SK-N-SH (cell line): Measurements from ENCODE around the gene NCK1. TPM values are rescaled to one million over a fixed set of nuclear protein-coding genes. Genes with fewer than 3 reads are reported as not detected.
"Not testable (repeated sequence)": the region's sequence is repeated elsewhere in the genome, so short reads cannot be mapped to it uniquely, and the experiment has no call there.

Experiments
- CTCF ChIA-PET: fragments of 300-600, 350-600 bp; formaldehyde crosslinking; extraction: SDS; loops from one replicate; lab custom pipeline; 2021; lab: Yijun Ruan, JAX
- POLR2A ChIA-PET: fragments of 350-600 bp; sonication (Branson Sonifier 250); formaldehyde crosslinking; extraction: SDS; loops from one replicate; lab custom pipeline; 2020; ENCODE audit warnings: antibody characterized with exemption, inconsistent platforms; lab: Yijun Ruan, JAX
- DNase-seq: peaks from one replicate; pipeline ENCODE4 v3.0.0; 2012
- H2AFZ ChIP-seq: fragments of 200-600 bp; sonication (generic); 2 replicates; pipeline ENCODE4 v1.8.1; 2016; ENCODE audit warnings: antibody characterized with exemption, mild to moderate bottlenecking, low read depth
- H3F3A ChIP-seq: fragments of 200-600 bp; sonication (generic); replicated peaks from 2 replicates; pipeline ENCODE3; 2016; ENCODE audit warnings: antibody characterized with exemption, mild to moderate bottlenecking; ENCODE audit not compliant: insufficient read depth
- H3K27ac ChIP-seq, 2 experiments: fragments of 200-500 bp in 1 of 2; fragments of 200-600 bp in 1 of 2; sonication (Bioruptor generic) in 1 of 2; sonication (generic), shearing (Covaris generic) in 1 of 2; 2 replicates each; pipeline versions ENCODE4 v1.5.1 to v1.6.1; 2014 to 2016; ENCODE audit warnings: low read depth in 2 of 2, inconsistent platforms in 1 of 2, low read length in 1 of 2, mild to moderate bottlenecking in 1 of 2, mixed read lengths in 1 of 2
- H3K27me3 ChIP-seq: fragments of 200-600 bp; sonication (generic), shearing (Covaris generic); 2 replicates; pipeline ENCODE4 v1.6.1; 2016; ENCODE audit warnings: mixed run types; ENCODE audit not compliant: insufficient read depth
- H3K36me3 ChIP-seq, 2 experiments: fragments of 200-500 bp in 1 of 2; fragments of 200-600 bp in 1 of 2; sonication (Bioruptor generic) in 1 of 2; sonication (generic) in 1 of 2; replicated peaks in 1 of 2; 2 replicates each; pipeline versions ENCODE3 to v1.5.1; 2014 to 2016; ENCODE audit warnings: low read length in 1 of 2, mild to moderate bottlenecking in 1 of 2; ENCODE audit not compliant: insufficient read depth in 2 of 2, control insufficient read depth in 1 of 2
- H3K4me1 ChIP-seq, 2 experiments: fragments of 200-500 bp in 1 of 2; fragments of 200-600 bp in 1 of 2; sonication (Bioruptor generic) in 1 of 2; sonication (generic), shearing (Covaris generic) in 1 of 2; 2 replicates each; pipeline versions ENCODE4 v1.5.1 to v1.6.1; 2014 to 2016; ENCODE audit warnings: low read depth in 1 of 2, low read length in 1 of 2, mixed run types in 1 of 2; ENCODE audit not compliant: insufficient read depth in 2 of 2, control insufficient read depth in 1 of 2
- H3K4me2 ChIP-seq: fragments of 200-600 bp; sonication (generic), shearing (Covaris generic); 2 replicates; pipeline ENCODE4 v1.6.1; 2017; ENCODE audit warnings: mixed run types
- H3K4me3 ChIP-seq, 2 experiments: fragments of 200-500 bp in 1 of 2; fragments of 200-600 bp in 1 of 2; sonication (Bioruptor generic) in 1 of 2; sonication (generic), shearing (Covaris generic) in 1 of 2; 2 replicates each; pipeline versions ENCODE4 v1.5.1 to v1.8.1; 2014 to 2016; ENCODE audit warnings: low read depth in 2 of 2, inconsistent platforms in 1 of 2, low read length in 1 of 2, mild to moderate bottlenecking in 1 of 2, mixed read lengths in 1 of 2, moderate library complexity in 1 of 2
- H3K79me2 ChIP-seq: fragments of 200-600 bp; sonication (generic); 2 replicates; pipeline ENCODE4 v1.8.1; 2017; ENCODE audit warnings: mild to moderate bottlenecking; ENCODE audit not compliant: insufficient read depth
- H3K9ac ChIP-seq: fragments of 200-600 bp; sonication (generic); 2 replicates; pipeline ENCODE4 v1.6.1; 2017; ENCODE audit warnings: mixed run types
- H3K9me2 ChIP-seq: fragments of 200-600 bp; sonication (generic); 2 replicates; pipeline ENCODE4 v1.6.1; 2017; ENCODE audit warnings: mixed run types
- H3K9me3 ChIP-seq: fragments of 200-600 bp; sonication (generic); 2 replicates; pipeline ENCODE4 v1.6.1; 2017; ENCODE audit warnings: mixed run types, mild to moderate bottlenecking, moderate library complexity
- H4K20me1 ChIP-seq: fragments of 200-600 bp; sonication (generic); 2 replicates; pipeline ENCODE4 v1.6.1; 2017; ENCODE audit warnings: mild to moderate bottlenecking, mixed run types; ENCODE audit not compliant: insufficient read depth
- CHD2 ChIP-seq: fragments of 150-350 bp; IDR thresholded peaks from 2 replicates; pipeline ENCODE4 v1.6.1; 2018; ENCODE audit warnings: low read length; ENCODE audit not compliant: partially characterized antibody
- FOSL2 ChIP-seq: IDR thresholded peaks from 2 replicates; pipeline ENCODE4 v1.4.0; 2012; ENCODE audit warnings: low read depth, mild to moderate bottlenecking, moderate library complexity, borderline replicate concordance
- MXI1 ChIP-seq: IDR thresholded peaks from 2 replicates; pipeline ENCODE4 v1.6.1; 2012; ENCODE audit warnings: mild to moderate bottlenecking, low read depth, low read length, improper control_type of control experiment
- RFX5 ChIP-seq: IDR thresholded peaks from 2 replicates; pipeline ENCODE4 v1.6.1; 2012; ENCODE audit warnings: mild to moderate bottlenecking, improper control_type of control experiment, low read length
- TEAD4 ChIP-seq: IDR thresholded peaks from 2 replicates; pipeline ENCODE4 v1.4.0; 2012; ENCODE audit warnings: mild to moderate bottlenecking, borderline replicate concordance; ENCODE audit not compliant: insufficient read depth
- WGBS: methylation state at CpG from one replicate; pipeline ENCODE4 v1.1.6; 2017; ENCODE audit warnings: low lambda C conversion rate; 5-methylcytosine and 5-hydroxymethylcytosine counted together
- polyA plus RNA-seq, 3 experiments: library from polyadenylated mRNA; depleted of rRNA; stranded (reverse); fragments of >200 nt; gene quantifications; 2 replicates each; pipeline ENCODE4 v1.2.3, GENCODE V29; 2012

Gene NCK1
- polyA plus RNA-seq, 1 of the 3 experiments (the other 2 are of a cell fraction) = 16.2 TPM

- no peak for TF ChIP-seq FOSL2
These were observed 37.7 kb downstream of the NCK1 start (continued) for GRCh38 chr3:136899622-136900158.

- 100% methylated on average over 1 of the region's 1 CpG for WGBS
- H3K27me3 ChIP-seq, H3K9ac ChIP-seq, H2AFZ ChIP-seq, H3K9me2 ChIP-seq, H4K20me1 ChIP-seq, POLR2A ChIA-PET, DNase-seq, H3K4me3 ChIP-seq, H3K4me2 ChIP-seq, H3K27ac ChIP-seq, H3K4me1 ChIP-seq, H3F3A ChIP-seq, CTCF ChIA-PET: not testable (repeated sequence)
- Histone ChIP-seq H3K9me3 (peaks cover 11% of the 10 kb centered on the region), H3K79me2 (peaks cover 99% of the 10 kb centered on the region), H3K36me3 (peaks cover 3 to 31% of the 10 kb centered on the region in 2 experiments)
These were observed 38.7 kb downstream of the NCK1 start for GRCh38 chr3:136900694-136901093.

- CTCF ChIA-PET = no interaction called here
- H3K9me2 ChIP-seq = no peaks in the 10 kb centered on the region
- H3K36me3 ChIP-seq = peaks cover 3 to 31% of the 10 kb centered on the region in 2 experiments
- no peak for DNase-seq
- no peaks in the 10 kb centered on the region for H3K27me3 ChIP-seq
- peaks cover 100% of the 10 kb centered on the region for H3K79me2 ChIP-seq
- no peak overlapping the region for H3K9ac ChIP-seq
- no peaks in the 10 kb centered on the region; a peak in 1 of 4 replicates for H3K4me1 ChIP-seq
- peaks cover 11% of the 10 kb centered on the region for H3K9me3 ChIP-seq
- no peak overlapping the region for H2AFZ ChIP-seq
- POLR2A ChIA-PET = no interaction called here
- H3K4me3 ChIP-seq = no peak overlapping the region
- peaks cover 12% of the 10 kb centered on the region for H4K20me1 ChIP-seq
- no peaks in the 10 kb centered on the region for H3F3A ChIP-seq
- H3K4me2 ChIP-seq = no peak overlapping the region
- no peak for TF ChIP-seq MXI1
- no peak for TF ChIP-seq CHD2
- no peak for TF ChIP-seq FOSL2
- TF ChIP-seq RFX5 = no peak
- no peak for TF ChIP-seq TEAD4
- H3K27ac ChIP-seq = no peak overlapping the region
- 86% methylated on average over 3 of the region's 3 CpGs for WGBS
These were observed 39.4 kb downstream of the NCK1 start for GRCh38 chr3:136901391-136901790.

GRCh38 chr3:136902530-136902929 lies 40.5 kb downstream of the NCK1 start:
- H3F3A ChIP-seq, POLR2A ChIA-PET, DNase-seq, H3K27me3 ChIP-seq, H3K4me1 ChIP-seq, CTCF ChIA-PET, H3K4me3 ChIP-seq, H3K4me2 ChIP-seq, H2AFZ ChIP-seq, H3K9ac ChIP-seq, H3K27ac ChIP-seq, H3K9me2 ChIP-seq: not testable (repeated sequence)
- peaks cover 12% of the 10 kb centered on the region for H4K20me1 ChIP-seq
- peaks cover 3 to 28% of the 10 kb centered on the region in 2 experiments for H3K36me3 ChIP-seq
- 91% methylated on average over 1 of the region's 1 CpG for WGBS
- H3K9me3 ChIP-seq = peaks cover 11% of the 10 kb centered on the region
- peaks cover 100% of the 10 kb centered on the region for H3K79me2 ChIP-seq
